NOMO-1 treated with DMSO at 0.1 percent for 48 hours (cell line): ENCODE data around the gene CUEDC1.
"Not testable (repeated sequence)": the region's sequence is repeated elsewhere in the genome, so short reads cannot be mapped to it uniquely, and the experiment has no call there.

Source experiments
- DNase-seq: peaks from one replicate; lab custom pipeline; 2025; ENCODE audit not compliant: unreplicated experiment; lab: John Stamatoyannopoulos, UW

CUEDC1 gene

GRCh38 chr17:57862694-57863667, 92.2 kb downstream of the CUEDC1 start:
- no peak for DNase-seq

- no peak for DNase-seq
Observed at GRCh38 chr17:57861790-57862693, 93.2 kb downstream of the CUEDC1 start.

GRCh38 chr17:57861000-57861789, 94.0 kb downstream of the CUEDC1 start:
- DNase-seq: peak; percentile 88

GRCh38 chr17:57860414-57860999, 94.7 kb downstream of the CUEDC1 start:
- DNase-seq: no peak

- no peak for DNase-seq
Observed at GRCh38 chr17:57859601-57860413, 95.4 kb downstream of the CUEDC1 start.

- no peak for DNase-seq
Observed at GRCh38 chr17:57858838-57859237, 96.4 kb downstream of the CUEDC1 start.

GRCh38 chr17:57856792-57857620, 98.2 kb downstream of the CUEDC1 start:
- DNase-seq: no peak

GRCh38 chr17:57855391-57856035, 99.7 kb downstream of the CUEDC1 start:
- no peak for DNase-seq

GRCh38 chr17:57853695-57854094, 101.5 kb downstream of the CUEDC1 start:
- no peak for DNase-seq

GRCh38 chr17:57852955-57853328, 102.3 kb downstream of the CUEDC1 start:
- no peak for DNase-seq

- no peak for DNase-seq
Observed at GRCh38 chr17:57852092-57852954, 102.9 kb downstream of the CUEDC1 start.

GRCh38 chr17:57849874-57850754, 105.1 kb downstream of the CUEDC1 start, which contains the start of gene MRPS23:
TSS of gene MRPS23 (minus strand) at chr17:57850044. CDS start at chr17:57850010, 34 bp downstream.
- peak; percentile 98 for DNase-seq

- no peak for DNase-seq
Observed at GRCh38 chr17:57849163-57849873, 105.9 kb downstream of the CUEDC1 start.

- DNase-seq: not testable (repeated sequence)
Observed at GRCh38 chr17:57846056-57846945, 108.9 kb downstream of the CUEDC1 start.

- no peak for DNase-seq
Observed at GRCh38 chr17:57842280-57842679, 112.9 kb downstream of the CUEDC1 start.
